ENCODE data around the gene CAMK1D.
"Not testable (repeated sequence)": the region's sequence is repeated elsewhere in the genome, so short reads cannot be mapped to it uniquely, and the experiment has no call there.

Gene CAMK1D

GRCh38 chr10:12344375-12345110, 4.8 kb upstream of the CAMK1D start:
- no peak overlapping the region for H3K4me3 ChIP-seq (ENCODE audit: low read length)
- H3K27me3 ChIP-seq (ENCODE audit: control insufficient read depth, insufficient read depth, low read length): peaks cover 11% of the 10 kb centered on the region
- peaks cover 4% of the 10 kb centered on the region for H3K4me1 ChIP-seq (ENCODE audit: control insufficient read depth, insufficient read depth, low read length)
- H3K36me3 ChIP-seq (ENCODE audit: control insufficient read depth, insufficient read depth, low read length): no peaks in the 10 kb centered on the region
- no peak overlapping the region for H3K9ac ChIP-seq (ENCODE audit: low read length)
- H3K9me3 ChIP-seq (ENCODE audit: control insufficient read depth, low read length): no peaks in the 10 kb centered on the region

- Histone ChIP-seq H3K36me3 (ENCODE audit: control insufficient read depth, insufficient read depth, low read length) (no peaks in the 10 kb centered on the region), H3K4me1 (ENCODE audit: control insufficient read depth, insufficient read depth, low read length) (peaks cover 10% of the 10 kb centered on the region), H3K4me3 (ENCODE audit: low read length) (no peak overlapping the region), H3K9me3 (ENCODE audit: control insufficient read depth, low read length) (no peaks in the 10 kb centered on the region), H3K9ac (ENCODE audit: low read length) (no peak overlapping the region), H3K27me3 (ENCODE audit: control insufficient read depth, insufficient read depth, low read length) (peaks cover 28% of the 10 kb centered on the region)
Measured at GRCh38 chr10:12346707-12347106, 2.6 kb upstream of the CAMK1D start.

- peaks cover 10% of the 10 kb centered on the region for H3K4me1 ChIP-seq (ENCODE audit: control insufficient read depth, insufficient read depth, low read length)
- peaks cover 30% of the 10 kb centered on the region for H3K27me3 ChIP-seq (ENCODE audit: control insufficient read depth, insufficient read depth, low read length)
- no peak overlapping the region for H3K9ac ChIP-seq (ENCODE audit: low read length)
- no peaks in the 10 kb centered on the region for H3K36me3 ChIP-seq (ENCODE audit: control insufficient read depth, insufficient read depth, low read length)
- no peak overlapping the region for H3K4me3 ChIP-seq (ENCODE audit: low read length)
- H3K9me3 ChIP-seq (ENCODE audit: control insufficient read depth, low read length): no peaks in the 10 kb centered on the region
Measured at GRCh38 chr10:12348294-12348869, 965 bp upstream of the CAMK1D start.

- Histone ChIP-seq H3K4me1 (ENCODE audit: control insufficient read depth, insufficient read depth, low read length) (peaks cover 10% of the 10 kb centered on the region), H3K27me3 (ENCODE audit: control insufficient read depth, insufficient read depth, low read length) (peaks cover 33% of the 10 kb centered on the region), H3K9ac (ENCODE audit: low read length) (peak overlapping the region; percentile 50), H3K4me3 (ENCODE audit: low read length) (peak overlapping the region; percentile 7), H3K9me3 (ENCODE audit: control insufficient read depth, low read length) (no peaks in the 10 kb centered on the region), H3K36me3 (ENCODE audit: control insufficient read depth, insufficient read depth, low read length) (no peaks in the 10 kb centered on the region)
Measured at GRCh38 chr10:12349629-12350166, 351 bp downstream of the CAMK1D start.

GRCh38 chr10:12350167-12350872, 973 bp downstream of the CAMK1D start:
- Histone ChIP-seq H3K4me1 (ENCODE audit: control insufficient read depth, insufficient read depth, low read length) (peaks cover 10% of the 10 kb centered on the region), H3K4me3 (ENCODE audit: low read length) (peak overlapping the region; percentile 7), H3K36me3 (ENCODE audit: control insufficient read depth, insufficient read depth, low read length) (no peaks in the 10 kb centered on the region), H3K27me3 (ENCODE audit: control insufficient read depth, insufficient read depth, low read length) (peaks cover 33% of the 10 kb centered on the region), H3K9ac (ENCODE audit: low read length) (peak overlapping the region; percentile 50), H3K9me3 (ENCODE audit: control insufficient read depth, low read length) (no peaks in the 10 kb centered on the region)

GRCh38 chr10:12350925-12351324, 1.6 kb downstream of the CAMK1D start:
- peaks cover 33% of the 10 kb centered on the region for H3K27me3 ChIP-seq (ENCODE audit: control insufficient read depth, insufficient read depth, low read length)
- peaks cover 10% of the 10 kb centered on the region for H3K4me1 ChIP-seq (ENCODE audit: control insufficient read depth, insufficient read depth, low read length)
- H3K9ac ChIP-seq (ENCODE audit: low read length): peak overlapping the region; percentile 50
- peak overlapping the region; percentile 7 for H3K4me3 ChIP-seq (ENCODE audit: low read length)
- H3K9me3 ChIP-seq (ENCODE audit: control insufficient read depth, low read length): no peaks in the 10 kb centered on the region
- no peaks in the 10 kb centered on the region for H3K36me3 ChIP-seq (ENCODE audit: control insufficient read depth, insufficient read depth, low read length)

GRCh38 chr10:12351447-12351846, 2.1 kb downstream of the CAMK1D start:
- peaks cover 10% of the 10 kb centered on the region for H3K4me1 ChIP-seq (ENCODE audit: control insufficient read depth, insufficient read depth, low read length)
- no peaks in the 10 kb centered on the region for H3K36me3 ChIP-seq (ENCODE audit: control insufficient read depth, insufficient read depth, low read length)
- peaks cover 33% of the 10 kb centered on the region for H3K27me3 ChIP-seq (ENCODE audit: control insufficient read depth, insufficient read depth, low read length)
- H3K4me3 ChIP-seq (ENCODE audit: low read length): no peak overlapping the region
- no peak overlapping the region for H3K9ac ChIP-seq (ENCODE audit: low read length)
- H3K9me3 ChIP-seq (ENCODE audit: control insufficient read depth, low read length): no peaks in the 10 kb centered on the region

- Histone ChIP-seq H3K27me3 (ENCODE audit: control insufficient read depth, insufficient read depth, low read length) (peaks cover 33% of the 10 kb centered on the region), H3K9me3 (ENCODE audit: control insufficient read depth, low read length) (no peaks in the 10 kb centered on the region), H3K4me1 (ENCODE audit: control insufficient read depth, insufficient read depth, low read length) (peaks cover 10% of the 10 kb centered on the region), H3K9ac (ENCODE audit: low read length) (no peak overlapping the region), H3K36me3 (ENCODE audit: control insufficient read depth, insufficient read depth, low read length) (no peaks in the 10 kb centered on the region), H3K4me3 (ENCODE audit: low read length) (no peak overlapping the region)
Measured at GRCh38 chr10:12351889-12352288, 2.5 kb downstream of the CAMK1D start.

- Histone ChIP-seq H3K4me1 (ENCODE audit: control insufficient read depth, insufficient read depth, low read length) (peaks cover 5% of the 10 kb centered on the region), H3K27me3 (ENCODE audit: control insufficient read depth, insufficient read depth, low read length) (peaks cover 22% of the 10 kb centered on the region), H3K4me3 (ENCODE audit: low read length) (no peak overlapping the region), H3K9ac (ENCODE audit: low read length) (no peak overlapping the region), H3K36me3 (ENCODE audit: control insufficient read depth, insufficient read depth, low read length) (no peaks in the 10 kb centered on the region), H3K9me3 (ENCODE audit: control insufficient read depth, low read length) (no peaks in the 10 kb centered on the region)
Measured at GRCh38 chr10:12353399-12354242, 4.3 kb downstream of the CAMK1D start.

- not testable (repeated sequence) for H3K9ac ChIP-seq (ENCODE audit: low read length); H3K9me3 ChIP-seq (ENCODE audit: control insufficient read depth, low read length); H3K4me1 ChIP-seq (ENCODE audit: control insufficient read depth, insufficient read depth, low read length); H3K4me3 ChIP-seq (ENCODE audit: low read length); H3K36me3 ChIP-seq (ENCODE audit: control insufficient read depth, insufficient read depth, low read length)
- H3K27me3 ChIP-seq (ENCODE audit: control insufficient read depth, insufficient read depth, low read length): peaks cover 21% of the 10 kb centered on the region
Measured at GRCh38 chr10:12354696-12355095, 5.3 kb downstream of the CAMK1D start.

GRCh38 chr10:12355384-12355783, 6.0 kb downstream of the CAMK1D start:
- H3K27me3 ChIP-seq (ENCODE audit: control insufficient read depth, insufficient read depth, low read length): peaks cover 15% of the 10 kb centered on the region
- H3K36me3 ChIP-seq (ENCODE audit: control insufficient read depth, insufficient read depth, low read length): no peaks in the 10 kb centered on the region
- H3K4me1 ChIP-seq (ENCODE audit: control insufficient read depth, insufficient read depth, low read length): peaks cover 5% of the 10 kb centered on the region
- no peak overlapping the region for H3K9ac ChIP-seq (ENCODE audit: low read length)
- no peak overlapping the region for H3K4me3 ChIP-seq (ENCODE audit: low read length)
- H3K9me3 ChIP-seq (ENCODE audit: control insufficient read depth, low read length): no peaks in the 10 kb centered on the region
